ENCODE results near the gene JUNB. TPM values are rescaled to one million over a fixed set of nuclear protein-coding genes. Genes with fewer than 3 reads are reported as not detected.

The JUNB gene
- total and polyA plus RNA-seq, 2 of the 13 experiments (the other 11 are each of a cell fraction or from before 2014, with no cell fraction given): 7.7 to 8.2 TPM

DNA sequence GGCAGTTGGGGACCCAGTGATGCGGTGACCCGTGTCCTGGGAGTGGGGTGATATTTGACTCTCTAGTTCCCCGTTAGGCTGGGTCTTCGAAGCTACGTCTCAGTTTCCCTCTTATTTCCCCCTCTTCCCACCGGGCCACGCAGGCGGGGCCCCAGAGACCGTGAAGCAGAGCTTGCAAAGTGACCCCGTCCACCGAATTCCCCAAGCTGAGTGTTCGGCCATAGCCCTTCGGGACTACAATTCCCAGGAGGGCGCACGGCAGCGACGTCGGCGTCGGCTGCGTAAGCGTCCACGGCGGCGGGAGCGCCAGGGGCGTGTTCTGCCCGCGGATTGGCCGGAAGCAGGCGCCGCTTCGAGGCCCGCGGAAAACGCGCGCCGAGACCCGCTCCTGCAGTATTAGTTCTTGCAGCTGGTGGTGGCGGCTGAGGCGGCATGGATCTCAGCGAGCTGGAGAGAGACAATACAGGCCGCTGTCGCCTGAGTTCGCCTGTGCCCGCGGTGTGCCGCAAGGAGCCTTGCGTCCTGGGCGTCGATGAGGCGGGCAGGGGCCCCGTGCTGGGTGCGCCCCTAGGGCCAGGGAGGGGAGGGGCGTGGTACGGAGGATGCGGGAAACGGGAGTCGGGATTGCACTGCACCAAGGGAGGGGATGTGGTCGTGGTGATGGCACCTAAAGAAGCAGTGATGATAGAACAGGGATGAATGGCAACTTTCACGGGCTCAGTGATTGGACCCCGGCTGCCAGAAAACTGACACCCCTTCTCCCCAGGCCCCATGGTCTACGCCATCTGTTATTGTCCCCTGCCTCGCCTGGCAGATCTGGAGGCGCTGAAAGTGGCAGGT, 15.2 kb downstream of the JUNB start, which contains the start of gene RNASEH2A (continued):
- TF ChIP-seq, protein P1, sequence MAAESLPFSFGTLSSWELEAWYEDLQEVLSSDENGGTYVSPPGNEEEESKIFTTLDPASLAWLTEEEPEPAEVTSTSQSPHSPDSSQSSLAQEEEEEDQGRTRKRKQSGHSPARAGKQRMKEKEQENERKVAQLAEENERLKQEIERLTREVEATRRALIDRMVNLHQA (CRISPR knock-in tag; IDR thresholded peaks at IDR 0.05): no peak
- TF ChIP-seq, protein P2, sequence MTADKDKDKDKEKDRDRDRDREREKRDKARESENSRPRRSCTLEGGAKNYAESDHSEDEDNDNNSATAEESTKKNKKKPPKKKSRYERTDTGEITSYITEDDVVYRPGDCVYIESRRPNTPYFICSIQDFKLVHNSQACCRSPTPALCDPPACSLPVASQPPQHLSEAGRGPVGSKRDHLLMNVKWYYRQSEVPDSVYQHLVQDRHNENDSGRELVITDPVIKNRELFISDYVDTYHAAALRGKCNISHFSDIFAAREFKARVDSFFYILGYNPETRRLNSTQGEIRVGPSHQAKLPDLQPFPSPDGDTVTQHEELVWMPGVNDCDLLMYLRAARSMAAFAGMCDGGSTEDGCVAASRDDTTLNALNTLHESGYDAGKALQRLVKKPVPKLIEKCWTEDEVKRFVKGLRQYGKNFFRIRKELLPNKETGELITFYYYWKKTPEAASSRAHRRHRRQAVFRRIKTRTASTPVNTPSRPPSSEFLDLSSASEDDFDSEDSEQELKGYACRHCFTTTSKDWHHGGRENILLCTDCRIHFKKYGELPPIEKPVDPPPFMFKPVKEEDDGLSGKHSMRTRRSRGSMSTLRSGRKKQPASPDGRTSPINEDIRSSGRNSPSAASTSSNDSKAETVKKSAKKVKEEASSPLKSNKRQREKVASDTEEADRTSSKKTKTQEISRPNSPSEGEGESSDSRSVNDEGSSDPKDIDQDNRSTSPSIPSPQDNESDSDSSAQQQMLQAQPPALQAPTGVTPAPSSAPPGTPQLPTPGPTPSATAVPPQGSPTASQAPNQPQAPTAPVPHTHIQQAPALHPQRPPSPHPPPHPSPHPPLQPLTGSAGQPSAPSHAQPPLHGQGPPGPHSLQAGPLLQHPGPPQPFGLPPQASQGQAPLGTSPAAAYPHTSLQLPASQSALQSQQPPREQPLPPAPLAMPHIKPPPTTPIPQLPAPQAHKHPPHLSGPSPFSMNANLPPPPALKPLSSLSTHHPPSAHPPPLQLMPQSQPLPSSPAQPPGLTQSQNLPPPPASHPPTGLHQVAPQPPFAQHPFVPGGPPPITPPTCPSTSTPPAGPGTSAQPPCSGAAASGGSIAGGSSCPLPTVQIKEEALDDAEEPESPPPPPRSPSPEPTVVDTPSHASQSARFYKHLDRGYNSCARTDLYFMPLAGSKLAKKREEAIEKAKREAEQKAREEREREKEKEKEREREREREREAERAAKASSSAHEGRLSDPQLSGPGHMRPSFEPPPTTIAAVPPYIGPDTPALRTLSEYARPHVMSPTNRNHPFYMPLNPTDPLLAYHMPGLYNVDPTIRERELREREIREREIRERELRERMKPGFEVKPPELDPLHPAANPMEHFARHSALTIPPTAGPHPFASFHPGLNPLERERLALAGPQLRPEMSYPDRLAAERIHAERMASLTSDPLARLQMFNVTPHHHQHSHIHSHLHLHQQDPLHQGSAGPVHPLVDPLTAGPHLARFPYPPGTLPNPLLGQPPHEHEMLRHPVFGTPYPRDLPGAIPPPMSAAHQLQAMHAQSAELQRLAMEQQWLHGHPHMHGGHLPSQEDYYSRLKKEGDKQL (CRISPR knock-in tag; IDR thresholded peaks at IDR 0.05; ENCODE audit: low read depth): no peak
- TF ChIP-seq IKZF4 (CRISPR knock-in tag; IDR thresholded peaks at IDR 0.05; ENCODE audit: borderline replicate concordance, low read depth, not compliant biosample characterization) (peak; percentile 83), HDAC1 (CRISPR knock-in tag; IDR thresholded peaks at IDR 0.05) (peak; percentile 98), ZNF724P (CRISPR knock-in tag; IDR thresholded peaks at IDR 0.05; ENCODE audit: borderline replicate concordance) (peak; percentile 65; the same call in 1 of the 2 replicates), NR2F2 (IDR thresholded peaks at IDR 0.05; ENCODE audit: borderline replicate concordance, low read depth) (no peak; the same call in 1 of the 2 replicates), ZFX (CRISPR knock-in tag; IDR thresholded peaks at IDR 0.05; ENCODE audit: low read depth) (peak; percentile 94), NRL (CRISPR knock-in tag; IDR thresholded peaks at IDR 0.05; ENCODE audit: borderline replicate concordance) (0 out of 2 replicates have a peak, but pooled peaks have one; percentile 22)
- TF ChIP-seq, protein P3, sequence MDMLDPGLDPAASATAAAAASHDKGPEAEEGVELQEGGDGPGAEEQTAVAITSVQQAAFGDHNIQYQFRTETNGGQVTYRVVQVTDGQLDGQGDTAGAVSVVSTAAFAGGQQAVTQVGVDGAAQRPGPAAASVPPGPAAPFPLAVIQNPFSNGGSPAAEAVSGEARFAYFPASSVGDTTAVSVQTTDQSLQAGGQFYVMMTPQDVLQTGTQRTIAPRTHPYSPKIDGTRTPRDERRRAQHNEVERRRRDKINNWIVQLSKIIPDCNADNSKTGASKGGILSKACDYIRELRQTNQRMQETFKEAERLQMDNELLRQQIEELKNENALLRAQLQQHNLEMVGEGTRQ (IDR thresholded peaks at IDR 0.05; ENCODE audit: low read depth, low read length): no peak
- TF ChIP-seq, protein P3 (CRISPR knock-in tag; IDR thresholded peaks at IDR 0.05; ENCODE audit: borderline replicate concordance): no peak
- TF ChIP-seq, protein P4, sequence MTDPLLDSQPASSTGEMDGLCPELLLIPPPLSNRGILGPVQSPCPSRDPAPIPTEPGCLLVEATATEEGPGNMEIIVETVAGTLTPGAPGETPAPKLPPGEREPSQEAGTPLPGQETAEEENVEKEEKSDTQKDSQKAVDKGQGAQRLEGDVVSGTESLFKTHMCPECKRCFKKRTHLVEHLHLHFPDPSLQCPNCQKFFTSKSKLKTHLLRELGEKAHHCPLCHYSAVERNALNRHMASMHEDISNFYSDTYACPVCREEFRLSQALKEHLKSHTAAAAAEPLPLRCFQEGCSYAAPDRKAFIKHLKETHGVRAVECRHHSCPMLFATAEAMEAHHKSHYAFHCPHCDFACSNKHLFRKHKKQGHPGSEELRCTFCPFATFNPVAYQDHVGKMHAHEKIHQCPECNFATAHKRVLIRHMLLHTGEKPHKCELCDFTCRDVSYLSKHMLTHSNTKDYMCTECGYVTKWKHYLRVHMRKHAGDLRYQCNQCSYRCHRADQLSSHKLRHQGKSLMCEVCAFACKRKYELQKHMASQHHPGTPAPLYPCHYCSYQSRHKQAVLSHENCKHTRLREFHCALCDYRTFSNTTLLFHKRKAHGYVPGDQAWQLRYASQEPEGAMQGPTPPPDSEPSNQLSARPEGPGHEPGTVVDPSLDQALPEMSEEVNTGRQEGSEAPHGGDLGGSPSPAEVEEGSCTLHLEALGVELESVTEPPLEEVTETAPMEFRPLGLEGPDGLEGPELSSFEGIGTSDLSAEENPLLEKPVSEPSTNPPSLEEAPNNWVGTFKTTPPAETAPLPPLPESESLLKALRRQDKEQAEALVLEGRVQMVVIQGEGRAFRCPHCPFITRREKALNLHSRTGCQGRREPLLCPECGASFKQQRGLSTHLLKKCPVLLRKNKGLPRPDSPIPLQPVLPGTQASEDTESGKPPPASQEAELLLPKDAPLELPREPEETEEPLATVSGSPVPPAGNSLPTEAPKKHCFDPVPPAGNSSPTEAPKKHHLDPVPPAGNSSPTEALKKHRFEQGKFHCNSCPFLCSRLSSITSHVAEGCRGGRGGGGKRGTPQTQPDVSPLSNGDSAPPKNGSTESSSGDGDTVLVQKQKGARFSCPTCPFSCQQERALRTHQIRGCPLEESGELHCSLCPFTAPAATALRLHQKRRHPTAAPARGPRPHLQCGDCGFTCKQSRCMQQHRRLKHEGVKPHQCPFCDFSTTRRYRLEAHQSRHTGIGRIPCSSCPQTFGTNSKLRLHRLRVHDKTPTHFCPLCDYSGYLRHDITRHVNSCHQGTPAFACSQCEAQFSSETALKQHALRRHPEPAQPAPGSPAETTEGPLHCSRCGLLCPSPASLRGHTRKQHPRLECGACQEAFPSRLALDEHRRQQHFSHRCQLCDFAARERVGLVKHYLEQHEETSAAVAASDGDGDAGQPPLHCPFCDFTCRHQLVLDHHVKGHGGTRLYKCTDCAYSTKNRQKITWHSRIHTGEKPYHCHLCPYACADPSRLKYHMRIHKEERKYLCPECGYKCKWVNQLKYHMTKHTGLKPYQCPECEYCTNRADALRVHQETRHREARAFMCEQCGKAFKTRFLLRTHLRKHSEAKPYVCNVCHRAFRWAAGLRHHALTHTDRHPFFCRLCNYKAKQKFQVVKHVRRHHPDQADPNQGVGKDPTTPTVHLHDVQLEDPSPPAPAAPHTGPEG (CRISPR knock-in tag; IDR thresholded peaks at IDR 0.05): no peak

All from HepG2 (cell line).